GM12891 (cell line): ENCODE data around the gene SOX10.

ENCODE experiments used
- POLR2A ChIP-seq: IDR thresholded peaks from 2 replicates; pipeline ENCODE4 v1.6.1; 2011; ENCODE audit warnings: low read depth, low read length, control low read depth
- POLR2AphosphoS5 ChIP-seq: IDR thresholded peaks from 2 replicates; pipeline ENCODE4 v1.6.1; 2011; ENCODE audit warnings: low read depth, low read length, control low read depth
- TAF1 ChIP-seq: IDR thresholded peaks from 2 replicates; pipeline ENCODE4 v1.6.1; 2011; ENCODE audit warnings: low read depth, low read length, control low read depth

DNA sequence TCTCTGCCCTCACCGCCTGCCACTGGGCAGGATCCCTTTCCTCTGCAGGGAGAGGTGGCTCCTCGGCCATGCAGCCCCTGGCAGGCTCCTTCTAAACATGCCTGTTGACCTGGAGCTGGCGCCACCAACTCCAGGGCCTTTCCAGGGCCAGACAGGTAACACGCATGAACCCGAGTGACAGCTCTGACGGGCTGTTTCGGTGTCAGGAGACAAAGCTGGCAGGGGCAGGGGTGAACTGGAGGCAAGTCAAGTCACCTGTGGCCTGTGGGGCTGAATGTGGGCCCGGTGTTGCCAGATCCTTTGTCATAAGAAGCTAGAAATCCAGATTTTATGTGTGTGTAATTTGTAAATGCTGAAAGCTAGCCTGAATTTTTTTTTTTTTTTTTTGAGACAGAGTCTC lies 42.2 kb downstream of the SOX10 start:
- TF ChIP-seq POLR2AphosphoS5 (no peak), POLR2A (no peak), TAF1 (no peak)
